DMS 273 (cell line): ENCODE measurements around the gene ABHD5.

Experiments
- DNase-seq: peaks from one replicate; lab custom pipeline; 2025; ENCODE audit not compliant: unreplicated experiment; lab: John Stamatoyannopoulos, UW

Gene ABHD5

DNA sequence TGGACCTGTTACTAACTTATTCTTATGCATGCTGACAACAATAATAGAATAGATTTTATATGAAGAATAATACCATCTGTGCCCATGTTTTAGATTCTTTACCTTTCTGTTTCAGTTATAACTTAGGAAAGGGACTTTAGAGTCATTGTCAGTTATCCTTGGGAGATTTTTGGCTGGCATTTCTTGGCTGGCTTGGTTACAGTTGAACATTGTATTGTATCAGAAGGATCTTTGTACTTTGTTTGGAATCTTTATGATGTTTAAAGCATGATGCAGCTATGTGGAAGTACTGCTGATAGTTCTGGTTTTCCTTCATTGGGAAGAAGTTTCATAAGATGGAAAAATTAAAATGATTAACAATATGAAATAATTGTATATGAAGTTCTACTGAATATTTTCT is 19.9 kb downstream of the ABHD5 start:
- DNase-seq = no peak

GRCh38 chr3:43718296-43718695 is 27.6 kb downstream of the ABHD5 start:
- no peak for DNase-seq

- DNase-seq = no peak
Measured at GRCh38 chr3:43723121-43723734, 32.5 kb downstream of the ABHD5 start.

- no peak for DNase-seq
Measured at GRCh38 chr3:43726521-43726920, 35.8 kb downstream of the ABHD5 start.

DNA sequence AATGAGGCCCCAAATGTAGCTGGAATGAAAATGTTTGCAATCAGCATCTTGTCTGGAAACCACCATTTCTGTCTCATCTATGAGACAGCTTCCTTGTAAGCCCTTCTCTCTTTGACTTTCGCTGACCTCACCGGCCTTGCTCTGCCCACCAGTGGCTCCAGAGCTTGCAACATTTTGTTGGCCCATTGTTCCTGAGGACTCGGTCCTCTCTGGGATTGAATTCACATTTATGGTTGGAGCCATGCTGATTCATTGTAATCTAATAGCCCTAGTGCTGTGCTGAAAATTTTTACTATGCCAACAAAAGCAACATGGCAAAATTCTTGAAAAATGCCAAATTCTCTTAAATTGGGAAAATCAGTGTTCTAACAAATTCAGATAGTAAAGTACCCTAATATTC is 37.2 kb downstream of the ABHD5 start:
- no peak for DNase-seq

GRCh38 chr3:43728476-43728875 is 37.7 kb downstream of the ABHD5 start:
- DNase-seq = no peak

DNA sequence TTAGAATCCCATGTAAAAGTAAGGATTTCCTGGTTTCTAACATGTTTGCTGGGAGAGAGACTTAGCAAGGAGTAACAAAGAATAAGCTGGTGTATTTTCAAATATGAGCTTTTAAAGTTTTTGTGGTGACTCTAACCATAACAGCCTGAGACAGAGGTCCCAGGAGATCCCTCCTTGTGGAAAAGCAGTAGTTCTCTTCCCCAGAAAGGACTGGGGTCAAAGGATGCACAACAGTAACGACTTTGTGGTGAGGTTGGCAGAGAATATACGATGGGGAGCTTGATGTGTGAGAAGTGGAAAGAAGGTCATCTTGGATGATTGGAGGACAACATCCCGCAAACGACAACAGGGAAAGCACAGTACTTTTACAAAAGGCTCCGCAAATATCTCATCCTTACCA is 38.2 kb downstream of the ABHD5 start:
- no peak for DNase-seq

DNA sequence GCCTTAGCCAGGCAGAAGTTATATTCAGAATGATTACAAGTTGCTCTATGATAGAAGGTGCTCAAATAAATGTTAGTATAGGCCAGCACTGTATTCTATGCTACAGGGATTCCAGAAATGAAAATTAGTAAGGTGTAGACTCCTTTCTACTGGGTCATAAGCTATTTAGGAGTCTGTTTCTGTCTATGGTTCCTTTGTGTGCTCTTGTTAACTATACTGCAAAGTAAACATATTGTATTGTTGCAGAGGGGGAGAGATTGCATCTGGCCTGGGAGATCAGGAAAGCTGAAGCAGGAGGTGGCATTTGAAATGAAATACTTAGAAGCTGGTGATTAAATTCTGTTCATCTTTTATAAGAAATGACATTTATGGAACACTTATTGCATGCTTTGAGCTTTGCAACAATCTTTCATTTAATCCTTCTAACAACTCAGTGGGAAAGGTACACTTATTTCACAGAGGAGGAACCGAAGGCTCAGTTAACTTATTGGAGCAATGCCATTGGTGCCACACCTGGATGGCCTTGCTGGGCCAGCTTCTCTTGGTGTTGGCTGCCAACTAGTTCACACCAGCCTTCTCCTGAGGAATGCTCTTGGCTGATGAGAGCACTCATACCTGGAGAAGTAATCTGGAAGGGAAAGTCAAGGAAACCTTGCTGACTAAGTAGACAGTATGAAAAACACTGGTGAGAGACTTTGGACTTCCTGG is 39.1 kb downstream of the ABHD5 start:
- no peak for DNase-seq

DNA sequence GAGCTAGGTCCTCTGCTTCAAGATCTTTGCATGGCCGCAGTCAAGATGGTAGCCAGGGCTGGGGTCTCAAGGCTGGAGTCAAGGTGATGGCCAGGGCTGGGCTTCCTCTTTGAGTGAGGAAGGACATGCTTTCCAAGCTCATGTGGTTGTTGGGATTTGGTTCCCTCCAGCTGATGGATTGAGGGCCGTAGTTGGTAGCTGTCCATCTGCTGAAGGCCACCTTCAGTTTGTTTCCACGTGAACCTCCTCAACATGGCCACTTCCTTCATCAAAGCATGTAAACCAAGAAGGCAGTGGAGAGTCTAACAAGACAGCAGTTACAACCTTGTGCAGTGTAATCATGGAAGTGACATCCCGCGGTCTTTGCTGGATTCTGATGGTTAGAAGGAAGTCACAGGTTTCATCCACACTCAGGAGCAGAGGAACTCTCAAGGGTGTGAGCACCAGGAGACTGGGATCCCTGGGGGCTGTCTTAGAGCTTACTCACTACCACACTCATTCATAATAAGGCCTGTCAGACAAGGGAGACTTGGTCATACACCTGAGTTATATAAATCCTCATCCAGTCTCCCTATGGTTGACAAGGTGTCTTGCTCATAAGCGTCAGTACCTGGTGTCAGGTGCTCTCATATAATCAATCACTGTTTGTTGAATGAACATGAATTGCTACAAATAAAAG is 42.1 kb downstream of the ABHD5 start:
- no peak for DNase-seq

DNA sequence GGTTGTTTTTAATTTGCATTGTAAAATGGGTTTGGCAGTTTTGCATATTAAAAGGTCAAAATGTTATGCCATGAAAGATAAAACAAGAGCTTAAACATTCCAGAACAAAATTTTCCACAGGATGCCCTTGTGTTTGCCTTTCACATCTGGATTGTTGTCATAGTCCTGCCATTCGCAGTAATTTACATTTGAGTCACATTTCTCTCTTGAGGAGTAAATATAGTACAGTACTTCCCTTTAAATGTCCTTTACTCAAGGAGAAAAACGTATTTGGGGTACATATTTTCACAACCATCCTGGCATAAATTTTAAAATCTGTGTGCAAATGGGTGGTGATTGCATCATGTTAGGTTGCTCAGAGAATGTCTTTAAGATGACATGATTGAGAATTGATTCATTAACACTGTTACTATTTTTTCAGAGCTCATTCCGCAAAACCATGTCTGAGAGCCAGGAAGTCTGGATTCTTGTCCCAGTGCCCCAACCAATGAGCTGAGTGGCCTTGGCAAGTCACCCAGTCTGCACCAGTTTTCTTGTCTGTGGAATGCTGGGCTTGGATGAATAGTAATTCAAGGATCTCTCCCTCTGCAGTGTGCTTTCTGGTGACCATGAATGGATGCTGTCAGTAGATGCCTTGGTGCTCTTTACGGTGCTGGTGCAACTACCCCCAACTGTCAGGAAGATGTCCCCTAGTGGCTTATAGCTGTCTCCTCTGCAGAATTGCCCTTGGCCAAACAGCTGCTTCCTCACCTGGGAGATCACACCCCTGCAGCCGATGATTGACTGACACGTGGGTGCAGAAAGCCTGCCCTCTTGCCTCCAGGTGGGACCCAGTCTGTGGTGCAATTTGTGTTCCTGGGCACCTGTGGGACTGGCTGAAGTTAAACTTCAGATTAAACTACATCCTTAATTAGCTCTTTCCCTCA is 43.0 kb downstream of the ABHD5 start:
- no peak for DNase-seq

DNA sequence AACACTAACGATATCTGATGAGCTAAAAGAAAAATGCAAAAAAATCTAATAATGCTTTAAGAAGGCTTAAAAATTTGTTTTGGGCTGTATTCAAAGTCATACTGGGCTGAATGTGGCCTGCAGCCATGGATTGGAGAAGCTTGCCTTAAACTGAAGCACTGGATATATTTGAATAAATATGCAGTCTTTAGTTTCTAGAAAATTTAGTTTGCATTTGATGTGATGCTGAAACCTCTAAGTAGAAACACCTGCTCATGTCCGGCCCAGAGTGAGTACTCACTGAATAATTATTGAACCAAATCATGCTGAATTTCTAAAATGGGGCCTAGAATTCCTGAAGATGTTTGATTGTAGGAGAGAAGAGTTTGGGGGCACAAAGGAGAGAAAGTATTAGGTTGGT is 43.9 kb downstream of the ABHD5 start:
- no peak for DNase-seq

DNA sequence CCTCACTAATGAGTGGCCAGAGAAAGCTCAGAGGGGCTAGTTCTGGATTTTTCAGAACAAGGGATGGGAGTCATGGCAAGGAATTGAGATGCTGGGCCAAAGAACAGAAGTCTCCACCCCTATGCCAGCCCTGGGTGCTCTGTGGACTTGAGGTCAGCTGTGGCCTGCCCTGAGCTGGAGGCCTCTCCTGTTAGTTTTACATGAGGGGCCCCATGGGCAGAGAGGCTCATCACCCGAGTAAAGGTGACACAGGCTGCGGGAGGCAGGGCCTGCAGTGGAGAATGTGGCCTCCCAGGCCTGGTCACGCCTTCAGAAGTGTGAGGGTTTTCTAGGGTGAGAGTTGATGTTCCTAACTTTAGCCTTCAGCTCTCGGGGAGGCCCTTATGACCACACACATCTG is 44.9 kb downstream of the ABHD5 start:
- DNase-seq = no peak

DNA sequence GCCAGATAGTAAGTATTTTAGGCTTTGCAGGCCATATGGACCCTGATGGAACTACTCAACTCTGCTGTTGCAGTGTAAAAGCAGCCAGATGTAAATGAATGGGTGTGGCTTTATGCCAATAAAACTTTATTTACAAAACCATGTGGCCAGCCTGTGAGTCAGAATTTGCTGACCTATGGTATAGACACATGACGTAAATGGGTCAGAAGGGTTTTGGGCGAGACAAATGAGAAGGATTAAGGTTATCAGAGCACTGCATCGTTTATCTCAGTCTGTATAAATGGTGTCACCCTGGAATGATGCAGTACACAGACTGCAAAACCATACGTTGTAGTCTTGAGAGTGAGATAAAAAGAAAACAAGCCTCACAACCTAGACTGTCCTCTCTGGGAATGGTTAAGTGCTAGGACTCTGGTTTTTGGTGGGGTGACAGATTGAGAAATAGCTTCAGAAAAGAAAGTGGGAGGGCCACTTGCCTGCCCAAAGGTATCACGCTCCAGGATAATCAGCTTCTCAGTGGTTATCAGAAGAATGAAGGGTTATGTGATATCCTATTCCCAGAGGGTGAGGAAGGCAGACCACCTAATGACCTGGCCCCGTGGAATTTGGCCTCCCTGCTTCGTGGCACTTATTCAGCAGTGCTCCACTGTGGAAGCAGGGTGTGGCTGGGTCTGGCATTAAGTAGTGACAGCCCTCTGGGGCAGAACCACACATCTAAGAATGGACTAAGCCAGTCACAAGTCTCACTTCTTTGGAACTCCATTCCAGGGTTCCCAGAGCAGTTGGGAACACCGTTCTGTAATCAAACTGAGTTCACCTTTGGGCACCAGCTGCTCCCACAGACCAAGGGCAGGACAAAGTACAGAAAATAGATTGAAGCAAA is 46.1 kb downstream of the ABHD5 start:
- no peak for DNase-seq

GRCh38 chr3:43738305-43738704 is 47.6 kb downstream of the ABHD5 start:
- no peak for DNase-seq

DNA sequence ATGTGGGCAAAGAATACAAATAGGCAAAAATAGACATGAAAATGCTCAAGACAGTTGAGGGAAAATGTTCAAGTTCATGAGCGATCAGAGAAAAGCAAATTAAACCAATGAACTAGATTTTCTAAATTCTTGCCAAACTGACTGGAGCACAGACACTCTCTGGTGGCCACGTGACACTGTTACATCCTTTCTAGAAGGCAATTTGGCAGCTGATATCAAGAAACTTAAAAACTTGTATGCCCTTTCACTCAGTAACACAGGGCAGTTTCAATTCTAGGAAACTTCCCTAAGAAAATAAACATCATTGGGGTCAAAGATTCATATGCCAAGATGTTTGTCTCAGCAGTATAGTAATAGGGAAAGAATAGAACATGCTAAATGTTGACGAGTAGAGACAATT is 52.2 kb downstream of the ABHD5 start:
- DNase-seq = peak; percentile 7

DNA sequence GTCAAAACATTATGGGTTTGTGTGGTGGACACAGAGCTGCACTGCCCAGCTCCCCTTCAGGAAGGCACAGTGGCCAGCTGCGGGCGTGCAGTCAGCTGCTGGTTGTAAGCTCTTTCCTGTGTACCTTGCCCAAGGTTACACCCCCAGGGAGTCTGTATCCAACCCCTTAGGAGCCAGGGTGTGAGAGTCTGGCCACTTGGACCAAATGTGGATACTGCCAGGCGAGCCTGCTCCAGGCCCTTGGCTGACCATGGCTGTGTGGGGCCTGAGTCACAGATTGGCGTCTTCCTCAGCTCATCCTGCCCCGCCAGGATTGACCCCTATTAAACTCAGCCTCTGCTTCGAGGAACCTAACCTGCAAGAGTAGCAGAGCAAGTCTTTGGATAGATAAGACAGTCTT is 56.9 kb downstream of the ABHD5 start:
- no peak for DNase-seq

- no peak for DNase-seq
Measured at GRCh38 chr3:43748179-43748578, 57.4 kb downstream of the ABHD5 start.

DNA sequence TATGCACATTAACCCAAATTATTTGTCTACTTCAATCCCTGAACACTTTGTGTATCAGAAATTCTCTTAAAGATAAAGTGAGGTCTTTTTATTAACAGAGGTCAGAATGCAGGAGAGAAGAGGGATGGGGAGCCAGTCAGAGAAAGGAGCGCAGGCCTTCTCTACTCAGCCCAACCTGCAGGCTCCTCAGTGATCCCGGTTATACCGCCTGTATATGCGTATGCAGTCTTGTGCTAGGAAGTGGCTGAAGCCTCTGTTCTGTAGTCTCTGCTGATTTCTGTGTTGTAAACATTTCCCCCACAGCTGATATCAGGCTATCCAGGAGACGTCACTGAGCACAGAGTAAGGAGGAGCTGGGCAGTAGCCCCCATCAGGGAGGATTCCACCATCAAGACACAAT is 57.9 kb downstream of the ABHD5 start:
- DNase-seq = no peak

GRCh38 chr3:43752905-43753304 is 62.2 kb downstream of the ABHD5 start:
- DNase-seq = no peak
